HL-60 (cell line): ENCODE data around the gene KIF1B.

Experiments
- GABPA ChIP-seq: IDR thresholded peaks from 2 replicates; pipeline ENCODE4 v1.6.1; 2012; ENCODE audit warnings: low read depth
- POLR2AphosphoS5 ChIP-seq: IDR thresholded peaks from 2 replicates; pipeline ENCODE4 v1.6.1; 2012; ENCODE audit warnings: low read depth
- SPI1 ChIP-seq: IDR thresholded peaks from 2 replicates; pipeline ENCODE4 v1.6.1; 2012; ENCODE audit warnings: low read depth, mild to moderate bottlenecking, borderline replicate concordance
- TF ChIP-seq, protein P1 (sequence below): IDR thresholded peaks from 2 replicates; pipeline ENCODE4 v1.6.1; 2012; ENCODE audit warnings: low read depth; ENCODE audit not compliant: insufficient replicate concordance
- TF ChIP-seq, protein P2 (sequence below): IDR thresholded peaks from one replicate; pipeline ENCODE4 v1.5.1; 2011; ENCODE audit warnings: low read length, control low read depth, inconsistent platforms; ENCODE audit not compliant: insufficient read depth

DNA sequence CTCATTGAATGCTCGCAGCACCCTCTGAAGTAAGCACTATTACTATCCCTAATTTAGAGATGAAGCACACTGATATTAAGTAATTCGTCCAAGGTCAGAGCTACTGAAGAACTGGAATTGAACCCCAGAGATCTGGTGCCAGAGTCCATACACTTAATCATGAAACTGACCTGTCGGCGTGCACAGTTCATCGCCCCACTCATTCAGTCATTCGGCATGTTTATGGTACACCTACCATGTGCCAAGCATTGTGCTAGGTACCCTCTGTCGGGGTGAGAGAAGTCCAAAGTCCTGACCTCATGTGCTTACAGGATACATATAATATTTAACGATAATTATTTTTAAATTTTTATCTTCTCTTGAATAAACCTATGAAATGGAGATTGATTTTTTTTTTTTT, 214.3 kb downstream of the KIF1B start:
- TF ChIP-seq, protein P1, sequence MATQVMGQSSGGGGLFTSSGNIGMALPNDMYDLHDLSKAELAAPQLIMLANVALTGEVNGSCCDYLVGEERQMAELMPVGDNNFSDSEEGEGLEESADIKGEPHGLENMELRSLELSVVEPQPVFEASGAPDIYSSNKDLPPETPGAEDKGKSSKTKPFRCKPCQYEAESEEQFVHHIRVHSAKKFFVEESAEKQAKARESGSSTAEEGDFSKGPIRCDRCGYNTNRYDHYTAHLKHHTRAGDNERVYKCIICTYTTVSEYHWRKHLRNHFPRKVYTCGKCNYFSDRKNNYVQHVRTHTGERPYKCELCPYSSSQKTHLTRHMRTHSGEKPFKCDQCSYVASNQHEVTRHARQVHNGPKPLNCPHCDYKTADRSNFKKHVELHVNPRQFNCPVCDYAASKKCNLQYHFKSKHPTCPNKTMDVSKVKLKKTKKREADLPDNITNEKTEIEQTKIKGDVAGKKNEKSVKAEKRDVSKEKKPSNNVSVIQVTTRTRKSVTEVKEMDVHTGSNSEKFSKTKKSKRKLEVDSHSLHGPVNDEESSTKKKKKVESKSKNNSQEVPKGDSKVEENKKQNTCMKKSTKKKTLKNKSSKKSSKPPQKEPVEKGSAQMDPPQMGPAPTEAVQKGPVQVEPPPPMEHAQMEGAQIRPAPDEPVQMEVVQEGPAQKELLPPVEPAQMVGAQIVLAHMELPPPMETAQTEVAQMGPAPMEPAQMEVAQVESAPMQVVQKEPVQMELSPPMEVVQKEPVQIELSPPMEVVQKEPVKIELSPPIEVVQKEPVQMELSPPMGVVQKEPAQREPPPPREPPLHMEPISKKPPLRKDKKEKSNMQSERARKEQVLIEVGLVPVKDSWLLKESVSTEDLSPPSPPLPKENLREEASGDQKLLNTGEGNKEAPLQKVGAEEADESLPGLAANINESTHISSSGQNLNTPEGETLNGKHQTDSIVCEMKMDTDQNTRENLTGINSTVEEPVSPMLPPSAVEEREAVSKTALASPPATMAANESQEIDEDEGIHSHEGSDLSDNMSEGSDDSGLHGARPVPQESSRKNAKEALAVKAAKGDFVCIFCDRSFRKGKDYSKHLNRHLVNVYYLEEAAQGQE: no peak
- TF ChIP-seq POLR2AphosphoS5 (no peak), GABPA (no peak), SPI1 (no peak)
- TF ChIP-seq, protein P2, sequence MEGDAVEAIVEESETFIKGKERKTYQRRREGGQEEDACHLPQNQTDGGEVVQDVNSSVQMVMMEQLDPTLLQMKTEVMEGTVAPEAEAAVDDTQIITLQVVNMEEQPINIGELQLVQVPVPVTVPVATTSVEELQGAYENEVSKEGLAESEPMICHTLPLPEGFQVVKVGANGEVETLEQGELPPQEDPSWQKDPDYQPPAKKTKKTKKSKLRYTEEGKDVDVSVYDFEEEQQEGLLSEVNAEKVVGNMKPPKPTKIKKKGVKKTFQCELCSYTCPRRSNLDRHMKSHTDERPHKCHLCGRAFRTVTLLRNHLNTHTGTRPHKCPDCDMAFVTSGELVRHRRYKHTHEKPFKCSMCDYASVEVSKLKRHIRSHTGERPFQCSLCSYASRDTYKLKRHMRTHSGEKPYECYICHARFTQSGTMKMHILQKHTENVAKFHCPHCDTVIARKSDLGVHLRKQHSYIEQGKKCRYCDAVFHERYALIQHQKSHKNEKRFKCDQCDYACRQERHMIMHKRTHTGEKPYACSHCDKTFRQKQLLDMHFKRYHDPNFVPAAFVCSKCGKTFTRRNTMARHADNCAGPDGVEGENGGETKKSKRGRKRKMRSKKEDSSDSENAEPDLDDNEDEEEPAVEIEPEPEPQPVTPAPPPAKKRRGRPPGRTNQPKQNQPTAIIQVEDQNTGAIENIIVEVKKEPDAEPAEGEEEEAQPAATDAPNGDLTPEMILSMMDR: no peak
